Neural cell (in vitro differentiated cells): ENCODE measurements around the gene TMEM135.

Experiments
- EP300 ChIP-seq: fragments of 450-650 bp; conservative IDR thresholded peaks from 2 replicates; pipeline ENCODE4 v1.6.1; 2014; ENCODE audit warnings: antibody characterized with exemption, mild to moderate bottlenecking, moderate library complexity; ENCODE audit not compliant: poor library complexity, severe bottlenecking
- EZH2 ChIP-seq: fragments of 200-600, 300-800 bp; shearing (Covaris generic), sonication (generic); IDR thresholded peaks from 2 replicates; pipeline ENCODE4 v1.6.1; 2014; ENCODE audit warnings: antibody characterized with exemption, low read length, borderline replicate concordance, mild to moderate bottlenecking; ENCODE audit not compliant: insufficient read depth, poor library complexity, severe bottlenecking
- SMC3 ChIP-seq: fragments of 450-650 bp; conservative IDR thresholded peaks from 2 replicates; pipeline ENCODE4 v1.6.1; 2014; ENCODE audit warnings: antibody characterized with exemption, mild to moderate bottlenecking, moderate library complexity; ENCODE audit not compliant: poor library complexity
- TAF1 ChIP-seq: IDR thresholded peaks from 2 replicates; pipeline ENCODE4 v1.6.1; 2012; ENCODE audit warnings: low read depth
- TF ChIP-seq, protein P1 (sequence below): fragments of 450-650 bp; IDR thresholded peaks from 2 replicates; pipeline ENCODE4 v1.5.1; 2014; ENCODE audit warnings: antibody characterized with exemption, mild to moderate bottlenecking, moderate library complexity; ENCODE audit not compliant: poor library complexity, severe bottlenecking

DNA sequence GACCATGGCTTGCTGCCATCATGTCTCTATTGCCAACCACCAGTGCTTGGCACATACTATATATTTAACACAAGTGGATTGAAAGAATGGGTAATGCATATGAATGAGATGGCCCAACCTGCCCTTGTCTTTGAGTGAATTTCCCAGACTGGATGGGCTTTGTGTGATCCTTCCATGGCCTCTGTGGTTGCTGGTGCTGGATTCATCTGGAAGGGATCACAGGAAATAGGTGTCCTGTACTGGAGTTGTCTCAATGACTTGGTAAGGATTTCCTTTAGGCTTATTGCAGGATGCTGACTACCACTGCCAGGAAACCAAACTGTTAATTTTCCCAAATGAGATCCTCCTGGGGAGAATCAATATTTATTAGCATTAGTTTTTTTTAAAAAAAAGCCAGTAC is 328.6 kb downstream of the TMEM135 start:
- TF ChIP-seq TAF1 (no peak), EP300 (no peak), SMC3 (no peak), EZH2 (no peak)
- TF ChIP-seq, protein P1, sequence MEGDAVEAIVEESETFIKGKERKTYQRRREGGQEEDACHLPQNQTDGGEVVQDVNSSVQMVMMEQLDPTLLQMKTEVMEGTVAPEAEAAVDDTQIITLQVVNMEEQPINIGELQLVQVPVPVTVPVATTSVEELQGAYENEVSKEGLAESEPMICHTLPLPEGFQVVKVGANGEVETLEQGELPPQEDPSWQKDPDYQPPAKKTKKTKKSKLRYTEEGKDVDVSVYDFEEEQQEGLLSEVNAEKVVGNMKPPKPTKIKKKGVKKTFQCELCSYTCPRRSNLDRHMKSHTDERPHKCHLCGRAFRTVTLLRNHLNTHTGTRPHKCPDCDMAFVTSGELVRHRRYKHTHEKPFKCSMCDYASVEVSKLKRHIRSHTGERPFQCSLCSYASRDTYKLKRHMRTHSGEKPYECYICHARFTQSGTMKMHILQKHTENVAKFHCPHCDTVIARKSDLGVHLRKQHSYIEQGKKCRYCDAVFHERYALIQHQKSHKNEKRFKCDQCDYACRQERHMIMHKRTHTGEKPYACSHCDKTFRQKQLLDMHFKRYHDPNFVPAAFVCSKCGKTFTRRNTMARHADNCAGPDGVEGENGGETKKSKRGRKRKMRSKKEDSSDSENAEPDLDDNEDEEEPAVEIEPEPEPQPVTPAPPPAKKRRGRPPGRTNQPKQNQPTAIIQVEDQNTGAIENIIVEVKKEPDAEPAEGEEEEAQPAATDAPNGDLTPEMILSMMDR, result no peak
